Endothelial cell of umbilical vein (primary cell): Measurements from ENCODE around the gene USP25.

Experiments used
- MYC ChIP-seq: IDR thresholded peaks from one replicate; pipeline ENCODE4 v1.6.1; 2011; ENCODE audit warnings: mild to moderate bottlenecking, low read depth, low read length
- POLR2A ChIP-seq: IDR thresholded peaks from 2 replicates; pipeline ENCODE4 v1.6.1; 2012; ENCODE audit warnings: low read depth, mild to moderate bottlenecking, control low read depth, low read length
- TF ChIP-seq, protein P1 (sequence below), 2 donors: IDR thresholded peaks; 1 replicate in 1 of 2; 2 replicates in 1 of 2; pipeline ENCODE4 v1.5.1; 2011; ENCODE audit warnings: low read length in 2 of 2, mild to moderate bottlenecking in 2 of 2, moderate library complexity in 2 of 2, control low read depth in 1 of 2, inconsistent platforms in 1 of 2, low read depth in 1 of 2; ENCODE audit not compliant: insufficient read depth in 1 of 2; ENCODE audit errors: extremely low read depth in 1 of 2

DNA sequence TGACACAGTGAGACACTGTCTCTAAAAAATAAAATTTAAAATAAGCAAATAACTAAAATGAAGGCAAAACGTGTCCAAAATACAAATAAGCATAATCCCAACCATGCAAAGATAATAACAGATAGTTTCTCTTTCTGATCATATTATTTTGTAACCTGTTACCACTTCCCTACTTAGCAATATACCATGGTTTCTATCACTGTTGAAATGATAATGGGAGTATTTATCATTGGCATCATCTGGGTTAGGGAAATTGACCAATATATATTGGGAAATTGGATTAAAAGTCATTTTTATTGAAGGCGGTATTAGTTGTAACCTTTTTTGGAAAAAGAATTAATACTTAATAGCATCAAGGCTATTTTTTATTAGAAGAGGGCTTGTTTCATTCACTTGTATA, 47.0 kb downstream of the USP25 start:
- TF ChIP-seq MYC (no peak), POLR2A (no peak)
- TF ChIP-seq, protein P1, sequence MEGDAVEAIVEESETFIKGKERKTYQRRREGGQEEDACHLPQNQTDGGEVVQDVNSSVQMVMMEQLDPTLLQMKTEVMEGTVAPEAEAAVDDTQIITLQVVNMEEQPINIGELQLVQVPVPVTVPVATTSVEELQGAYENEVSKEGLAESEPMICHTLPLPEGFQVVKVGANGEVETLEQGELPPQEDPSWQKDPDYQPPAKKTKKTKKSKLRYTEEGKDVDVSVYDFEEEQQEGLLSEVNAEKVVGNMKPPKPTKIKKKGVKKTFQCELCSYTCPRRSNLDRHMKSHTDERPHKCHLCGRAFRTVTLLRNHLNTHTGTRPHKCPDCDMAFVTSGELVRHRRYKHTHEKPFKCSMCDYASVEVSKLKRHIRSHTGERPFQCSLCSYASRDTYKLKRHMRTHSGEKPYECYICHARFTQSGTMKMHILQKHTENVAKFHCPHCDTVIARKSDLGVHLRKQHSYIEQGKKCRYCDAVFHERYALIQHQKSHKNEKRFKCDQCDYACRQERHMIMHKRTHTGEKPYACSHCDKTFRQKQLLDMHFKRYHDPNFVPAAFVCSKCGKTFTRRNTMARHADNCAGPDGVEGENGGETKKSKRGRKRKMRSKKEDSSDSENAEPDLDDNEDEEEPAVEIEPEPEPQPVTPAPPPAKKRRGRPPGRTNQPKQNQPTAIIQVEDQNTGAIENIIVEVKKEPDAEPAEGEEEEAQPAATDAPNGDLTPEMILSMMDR (IDR thresholded peaks at IDR 0.05; ENCODE audit: extremely low read depth in 1 of 2, insufficient read depth in 1 of 2, low read depth in 1 of 2, low read length in 2 of 2): no peak
